NCI-H146 treated with DMSO at 0.1 percent for 48 hours (cell line): ENCODE data around the gene RDH5.

Source experiments
- DNase-seq: peaks from one replicate; lab custom pipeline; 2025; ENCODE audit not compliant: unreplicated experiment; lab: John Stamatoyannopoulos, UW

Gene RDH5

GRCh38 chr12:55728186-55728938 is 8.2 kb downstream of the RDH5 start:
- DNase-seq, result peak; percentile 23

GRCh38 chr12:55728939-55729818 is 9.0 kb downstream of the RDH5 start, which contains the start of gene CD63:
Gene CD63 (minus strand): TSS chr12:55729009. CDS start chr12:55728341, 668 bp downstream.
- peak; percentile 79 for DNase-seq

GRCh38 chr12:55729819-55730818 is 9.9 kb downstream of the RDH5 start:
- peak; percentile 43 for DNase-seq

GRCh38 chr12:55732288-55732687 is 12.1 kb downstream of the RDH5 start:
- DNase-seq, result no peak

GRCh38 chr12:55733021-55733555 is 12.9 kb downstream of the RDH5 start:
- no peak for DNase-seq

GRCh38 chr12:55733858-55734257 is 13.7 kb downstream of the RDH5 start:
- no peak for DNase-seq

GRCh38 chr12:55734595-55734994 is 14.4 kb downstream of the RDH5 start:
- DNase-seq, result no peak

GRCh38 chr12:55736076-55736475 is 15.9 kb downstream of the RDH5 start:
- no peak for DNase-seq

GRCh38 chr12:55736780-55737580 is 16.8 kb downstream of the RDH5 start:
- DNase-seq, result peak; percentile 81

- DNase-seq, result peak; percentile 22
These were observed 17.5 kb downstream of the RDH5 start for GRCh38 chr12:55737581-55738122.

GRCh38 chr12:55738123-55739024 is 18.2 kb downstream of the RDH5 start:
- peak; percentile 90 for DNase-seq

- DNase-seq, result no peak
These were observed 18.8 kb downstream of the RDH5 start for GRCh38 chr12:55739025-55739378.

GRCh38 chr12:55741931-55742680 is 21.9 kb downstream of the RDH5 start:
- peak; percentile 7 for DNase-seq

- DNase-seq, result peak; percentile 64
These were observed 22.7 kb downstream of the RDH5 start, which contains the start of gene GDF11 for GRCh38 chr12:55742719-55743405. Gene GDF11 (plus strand): TSS chr12:55743122. CDS start chr12:55743317, 195 bp downstream.

- DNase-seq, result peak; percentile 16
These were observed 23.5 kb downstream of the RDH5 start for GRCh38 chr12:55743406-55744339.
